Vagina (tissue), 2 donors: ENCODE data around the gene CEMIP2.

Experiments used
- CTCF ChIP-seq, 3 experiments: fragments of 450-650 bp in 2 of 3; fragments of 200-600 bp in 1 of 3; sonication (generic) in 1 of 3; IDR thresholded peaks; one replicate each; pipeline ENCODE4 v1.5.1; 2017 to 2019; ENCODE audit warnings: antibody characterized with exemption in 3 of 3, mild to moderate bottlenecking in 2 of 3, moderate library complexity in 2 of 3
- POLR2A ChIP-seq, 2 donors: fragments of 450-650 bp; IDR thresholded peaks; one replicate each; pipeline ENCODE4 v1.6.1; 2017; ENCODE audit warnings: antibody characterized with exemption in 2 of 2, mild to moderate bottlenecking in 2 of 2, moderate library complexity in 2 of 2
- POLR2AphosphoS5 ChIP-seq, 2 donors: sonication (generic); formaldehyde crosslinking; IDR thresholded peaks; one replicate each; pipeline ENCODE4 v1.9.0; 2017; ENCODE audit warnings: antibody characterized with exemption in 2 of 2, mild to moderate bottlenecking in 2 of 2, low read depth in 1 of 2; ENCODE audit not compliant: insufficient read depth in 1 of 2

GRCh38 chr9:71740199-71740598, 28.1 kb downstream of the CEMIP2 start:
- TF ChIP-seq CTCF (IDR thresholded peaks at IDR 0.05): no peak
- TF ChIP-seq POLR2A (IDR thresholded peaks at IDR 0.05): no peak
- TF ChIP-seq POLR2AphosphoS5 (IDR thresholded peaks at IDR 0.05; ENCODE audit: insufficient read depth in 1 of 2, low read depth in 1 of 2): no peak
